H1 (cell line): ENCODE measurements around the gene MYO5B. TPM values are rescaled to one million over a fixed set of nuclear protein-coding genes. Genes with fewer than 3 reads are reported as not detected.

ENCODE experiments used
- BACH1 ChIP-seq: IDR thresholded peaks from 2 replicates; pipeline ENCODE4 v1.6.1; 2012; ENCODE audit warnings: low read length, improper control_type of control experiment
- CEBPB ChIP-seq: IDR thresholded peaks from 2 replicates; pipeline ENCODE4 v1.6.1; 2012; ENCODE audit warnings: low read depth, low read length
- CHD2 ChIP-seq: IDR thresholded peaks from 2 replicates; pipeline ENCODE4 v1.6.1; 2012; ENCODE audit warnings: low read length, improper control_type of control experiment
- EZH2 ChIP-seq: fragments of 200-600 bp; sonication (generic); IDR thresholded peaks from 2 replicates; pipeline ENCODE4 v1.7.1; 2012; ENCODE audit warnings: low read depth, mild to moderate bottlenecking, moderate library complexity, low read length, inconsistent platforms; ENCODE audit not compliant: severe bottlenecking
- GTF2F1 ChIP-seq: IDR thresholded peaks from 2 replicates; pipeline ENCODE4 v1.6.1; 2012; ENCODE audit warnings: low read depth, low read length, improper control_type of control experiment, borderline replicate concordance
- HDAC2 ChIP-seq, 2 experiments: fragments of 300-600 bp in 1 of 2; sonication (generic) in 1 of 2; IDR thresholded peaks; 2 replicates each; pipeline ENCODE4 v1.6.1; 2011 to 2012; ENCODE audit warnings: low read depth in 2 of 2, low read length in 2 of 2, mild to moderate bottlenecking in 2 of 2, moderate library complexity in 2 of 2, borderline replicate concordance in 1 of 2, inconsistent platforms in 1 of 2
- KDM1A ChIP-seq: fragments of 200-600, 300-600 bp; sonication (generic); IDR thresholded peaks from 2 replicates; pipeline ENCODE4 v1.7.1; 2016; ENCODE audit warnings: mild to moderate bottlenecking, low read length, borderline replicate concordance
- POLR2A ChIP-seq, 2 experiments: IDR thresholded peaks; 1 replicate in 1 of 2; 2 replicates in 1 of 2; pipeline ENCODE4 v1.6.1; 2011; ENCODE audit warnings: low read depth in 2 of 2, low read length in 2 of 2, mild to moderate bottlenecking in 2 of 2; ENCODE audit errors: control extremely low read depth in 1 of 2
- RXRA ChIP-seq: IDR thresholded peaks from 2 replicates; pipeline ENCODE4 v1.6.1; 2011; ENCODE audit warnings: low read depth, mild to moderate bottlenecking, low read length, moderate library complexity; ENCODE audit not compliant: insufficient read depth
- polyA plus RNA-seq, 7 experiments: library from polyadenylated mRNA; depleted of rRNA in 3 of 7; stranded (reverse) in 5 of 7; unstranded in 2 of 7; fragments of >200 nt in 5 of 7; fragments of 200-250 nt in 2 of 7; gene quantifications; 1 replicate in 5 of 7; 2 replicates in 1 of 7; 4 replicates in 1 of 7; pipeline versions ENCODE4 v1.2.1 to v1.2.3, GENCODE V29; 2011 to 2013; ENCODE audit warnings: missing spikeins in 2 of 7, mixed read lengths in 2 of 7
- total RNA-seq: library from RNA; stranded (reverse); fragmentation: NEBNext Ultra II Directional; extraction: Animal tissue kit (Norgen Biotek cat#: 25700); gene quantifications from 2 replicates; pipeline ENCODE4 v1.2.1, GENCODE V29; 2021

Gene MYO5B
- total and polyA plus RNA-seq, 2 of the 8 experiments (the other 6 are each of a cell fraction or from before 2014, with no cell fraction given), result 6.4 to 7.7 TPM

DNA sequence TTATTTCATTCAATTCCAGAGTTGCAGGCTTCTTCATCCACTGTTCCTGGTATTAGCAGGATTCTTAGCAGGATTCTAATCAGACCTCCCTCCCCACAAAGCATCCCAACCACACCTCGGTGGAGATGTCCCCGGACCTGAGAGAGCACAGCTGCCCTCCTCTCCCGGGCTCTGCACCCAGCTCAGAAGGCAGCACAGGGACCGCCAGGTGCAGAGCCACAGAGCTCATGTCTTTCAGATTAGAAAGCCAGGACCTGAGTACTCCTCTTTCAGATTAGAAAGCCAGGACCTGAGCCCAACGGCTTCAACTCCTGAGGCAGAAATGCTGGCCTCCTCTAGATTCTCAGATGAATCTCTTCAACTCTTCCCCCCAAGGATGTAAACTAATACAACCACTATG, 152.3 kb downstream of the MYO5B start (continued):
- no peak for TF ChIP-seq RXRA
- no peak for TF ChIP-seq KDM1A
- TF ChIP-seq CHD2, result no peak
- no peak for TF ChIP-seq HDAC2 (IDR thresholded peaks at IDR 0.05; ENCODE audit: borderline replicate concordance in 1 of 2, low read depth in 2 of 2, low read length in 2 of 2)
- no peak for TF ChIP-seq EZH2
- no peak for TF ChIP-seq BACH1
- no peak for TF ChIP-seq GTF2F1
- no peak for TF ChIP-seq POLR2A (IDR thresholded peaks at IDR 0.05; ENCODE audit: control extremely low read depth in 1 of 2, low read depth in 2 of 2, low read length in 2 of 2)
- TF ChIP-seq CEBPB, result no peak
